ENCODE measurements around the gene PITRM1. TPM values are rescaled to one million over a fixed set of nuclear protein-coding genes. Genes with fewer than 3 reads are reported as not detected.
"Not testable (repeated sequence)": the region's sequence is repeated elsewhere in the genome, so short reads cannot be mapped to it uniquely, and the experiment has no call there.

The PITRM1 gene
- total RNA-seq, 1 experiment from 2014 or later = 41.7 TPM

- no peak for DNase-seq (ENCODE audit: low read depth, low spot score)
- in situ Hi-C loops (cut with HindIII; ENCODE audit: low pct_unique_long_range_greater_than_20kb, low sequenced_read_pairs) = no loop called here
Measured at GRCh38 chr10:3117486-3117885, 55.1 kb downstream of the PITRM1 start.

DNA sequence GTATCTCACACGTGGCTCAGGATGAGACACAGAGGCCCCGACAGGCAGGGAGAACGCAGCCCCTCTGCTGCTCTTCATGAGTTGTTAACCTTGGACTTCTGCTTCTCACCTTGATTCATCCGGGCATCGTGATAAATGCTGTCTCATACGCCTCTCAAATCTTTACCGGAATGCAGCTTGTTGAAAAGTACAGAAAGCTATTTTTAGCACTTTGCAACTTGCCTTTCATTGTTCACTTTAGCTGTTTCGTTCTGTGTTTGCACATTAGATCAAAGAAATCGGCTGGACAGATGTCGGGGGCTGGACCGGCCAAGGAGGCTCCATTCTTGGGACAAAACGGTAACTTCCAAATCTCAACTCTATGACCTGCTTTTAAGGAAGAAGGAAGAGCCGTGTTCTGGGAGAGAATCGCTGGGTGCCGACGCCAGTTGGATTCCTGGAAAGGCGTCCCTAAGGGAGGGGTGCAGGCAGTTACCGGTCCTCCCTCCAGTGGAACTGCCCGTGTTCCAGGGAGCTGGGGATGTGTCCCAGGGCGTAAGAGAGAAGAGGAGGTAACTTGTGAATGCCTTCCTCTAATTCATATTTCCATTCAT lies 56.0 kb downstream of the PITRM1 start:
- in situ Hi-C loops (cut with HindIII; ENCODE audit: low pct_unique_long_range_greater_than_20kb, low sequenced_read_pairs) = no loop called here
- DNase-seq (ENCODE audit: low read depth, low spot score) = no peak

DNA sequence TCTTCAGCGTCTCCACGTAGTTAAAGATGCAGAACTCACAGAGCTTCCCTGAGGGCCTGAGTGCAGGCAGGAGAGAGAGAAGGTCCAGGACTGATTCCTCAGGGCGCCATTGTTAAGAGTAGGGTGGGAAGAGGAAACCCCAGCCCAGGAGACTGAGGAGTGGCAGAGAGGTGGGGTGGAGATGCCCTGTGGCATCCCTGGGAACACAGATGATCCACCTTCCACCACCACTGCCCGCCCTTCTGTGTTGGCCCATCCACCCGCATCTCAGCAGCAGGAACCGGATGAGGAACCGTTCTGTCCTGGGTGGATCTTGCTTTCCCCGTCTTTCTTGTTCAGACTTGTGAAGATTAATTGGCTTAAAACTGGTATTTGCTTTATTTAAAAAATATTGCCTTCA lies 56.9 kb downstream of the PITRM1 start:
- no peak for DNase-seq (ENCODE audit: low read depth, low spot score)
- in situ Hi-C loops (cut with HindIII; ENCODE audit: low pct_unique_long_range_greater_than_20kb, low sequenced_read_pairs) = no loop called here

DNA sequence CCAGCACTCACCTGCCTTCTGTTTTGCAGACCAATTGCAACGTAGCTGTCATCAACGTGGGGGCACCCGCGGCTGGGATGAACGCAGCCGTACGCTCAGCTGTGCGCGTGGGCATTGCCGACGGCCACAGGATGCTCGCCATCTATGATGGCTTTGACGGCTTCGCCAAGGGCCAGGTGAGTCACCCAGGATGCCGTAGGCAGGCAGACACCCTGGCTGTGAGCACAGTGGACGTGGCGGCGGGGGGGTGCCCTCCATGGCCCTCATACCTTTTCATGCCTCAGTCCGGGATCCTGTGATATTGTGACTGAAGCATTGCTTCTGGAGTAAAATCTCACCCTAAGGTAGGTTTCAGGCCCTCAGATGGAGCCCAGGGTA lies 59.2 kb downstream of the PITRM1 start:
- DNase-seq (ENCODE audit: low read depth, low spot score) = no peak
- in situ Hi-C loops (cut with HindIII; ENCODE audit: low pct_unique_long_range_greater_than_20kb, low sequenced_read_pairs) = no loop called here

- in situ Hi-C loops (cut with HindIII; ENCODE audit: low pct_unique_long_range_greater_than_20kb, low sequenced_read_pairs) = no loop called here
- DNase-seq (ENCODE audit: low read depth, low spot score) = no peak
Measured at GRCh38 chr10:3111621-3112163, 60.9 kb downstream of the PITRM1 start.

DNA sequence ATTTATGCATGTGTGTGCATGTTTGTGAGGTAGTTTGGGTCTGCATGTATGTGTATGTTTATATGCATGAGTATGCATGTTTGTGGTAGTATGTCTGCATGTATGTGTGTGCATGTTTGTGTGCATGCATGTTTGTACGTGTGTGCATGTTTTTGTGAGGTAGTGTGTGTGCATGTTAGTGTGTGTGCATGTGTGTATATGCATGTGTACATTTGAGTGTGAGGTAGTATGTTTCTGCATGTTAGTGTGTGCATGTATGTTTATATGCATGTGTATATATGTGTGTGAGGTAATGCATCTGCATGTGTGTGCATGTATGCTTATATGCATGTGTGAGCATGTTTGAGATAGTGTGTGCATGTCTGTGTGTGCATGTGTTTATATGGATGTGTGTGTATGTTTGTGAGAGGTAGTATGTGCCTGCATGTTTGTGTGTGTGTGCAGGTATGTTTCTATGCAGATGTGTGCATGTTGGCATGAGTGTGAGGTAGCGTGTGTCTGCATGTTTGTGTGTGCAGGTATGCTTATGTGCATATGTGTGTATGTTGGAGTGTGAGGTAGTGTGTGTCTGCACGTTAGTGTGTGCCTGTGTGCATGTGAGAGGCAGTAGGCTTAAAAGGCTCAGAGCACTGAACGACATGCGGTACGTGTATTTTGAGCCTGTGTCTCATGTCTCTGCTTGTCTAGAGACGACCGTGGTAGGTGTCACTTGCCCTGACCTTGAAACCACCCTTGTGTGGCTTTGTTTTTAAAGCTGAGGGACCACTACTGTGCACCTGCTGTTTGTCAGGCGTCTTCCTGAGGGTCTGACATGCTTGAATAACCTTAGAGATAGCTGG lies 61.6 kb downstream of the PITRM1 start:
- DNase-seq (ENCODE audit: low read depth, low spot score) = no peak
- in situ Hi-C loops (cut with HindIII; ENCODE audit: low pct_unique_long_range_greater_than_20kb, low sequenced_read_pairs) = no loop called here

DNA sequence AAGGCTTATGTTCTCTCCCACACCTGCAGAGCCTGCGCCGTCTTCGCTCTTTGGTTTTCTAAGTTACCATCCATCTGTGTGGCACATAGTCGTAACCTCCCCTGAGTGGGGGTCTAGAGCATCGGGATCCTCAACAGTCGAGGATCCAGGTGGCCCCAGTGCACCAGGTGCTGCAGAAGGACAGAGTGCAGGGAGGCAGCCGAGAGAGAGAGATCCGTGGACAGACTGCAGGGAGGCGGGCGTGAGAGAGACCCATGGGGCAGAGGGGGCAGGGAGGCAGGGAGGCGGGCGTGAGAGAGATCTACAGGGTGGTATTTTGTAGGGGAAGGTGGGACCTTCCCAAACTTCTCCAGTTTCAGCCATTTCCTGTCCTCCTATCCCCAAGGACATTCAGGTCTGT lies 62.9 kb downstream of the PITRM1 start:
- DNase-seq (ENCODE audit: low read depth, low spot score) = no peak
- in situ Hi-C loops (cut with HindIII; ENCODE audit: low pct_unique_long_range_greater_than_20kb, low sequenced_read_pairs) = no loop called here

DNA sequence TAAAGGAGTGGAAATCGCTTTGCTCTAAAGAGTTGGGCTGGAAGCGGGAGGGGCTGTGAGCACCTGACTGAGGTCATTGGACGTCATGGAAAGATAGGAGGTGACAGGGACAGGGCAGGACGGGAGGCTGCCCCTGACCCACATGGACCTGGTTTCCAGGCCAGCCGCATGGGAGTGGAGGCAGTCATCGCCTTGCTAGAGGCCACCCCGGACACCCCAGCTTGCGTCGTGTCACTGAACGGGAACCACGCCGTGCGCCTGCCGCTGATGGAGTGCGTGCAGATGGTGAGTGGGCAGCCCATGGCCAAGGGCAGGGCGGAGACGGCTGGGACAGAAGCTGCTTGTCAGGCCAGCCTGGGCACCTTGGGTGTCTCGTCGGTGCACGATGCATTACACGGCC lies 63.4 kb downstream of the PITRM1 start:
- DNase-seq (ENCODE audit: low read depth, low spot score) = no peak
- in situ Hi-C loops (cut with HindIII; ENCODE audit: low pct_unique_long_range_greater_than_20kb, low sequenced_read_pairs) = no loop called here

- in situ Hi-C loops (cut with HindIII; ENCODE audit: low pct_unique_long_range_greater_than_20kb, low sequenced_read_pairs) = no loop called here
- no peak for DNase-seq (ENCODE audit: low read depth, low spot score)
Measured at GRCh38 chr10:3108575-3109105, 63.9 kb downstream of the PITRM1 start.

DNA sequence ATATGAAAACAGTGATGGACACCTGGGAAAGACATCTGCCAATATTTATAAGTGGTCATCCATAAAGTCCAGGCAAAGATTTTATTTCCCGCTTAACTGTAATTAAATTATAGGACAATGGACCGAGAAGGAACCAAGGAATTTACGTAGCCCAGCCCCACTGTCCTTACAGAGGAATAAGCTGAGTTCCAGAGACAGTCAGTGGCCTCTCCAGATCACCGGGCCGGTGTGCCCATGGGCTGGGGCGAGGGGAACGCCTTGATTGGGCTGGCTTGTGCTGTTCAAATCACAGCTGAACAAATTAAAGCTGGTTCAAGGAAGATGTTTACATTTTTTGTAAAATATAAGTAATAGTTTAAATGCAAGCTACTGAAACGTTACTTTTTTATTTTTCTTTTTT lies 64.5 kb downstream of the PITRM1 start:
- DNase-seq (ENCODE audit: low read depth, low spot score) = no peak
- in situ Hi-C loops (cut with HindIII; ENCODE audit: low pct_unique_long_range_greater_than_20kb, low sequenced_read_pairs) = no loop called here

- no peak for DNase-seq (ENCODE audit: low read depth, low spot score)
- in situ Hi-C loops (cut with HindIII; ENCODE audit: low pct_unique_long_range_greater_than_20kb, low sequenced_read_pairs) = no loop called here
Measured at GRCh38 chr10:3107426-3107961, 65.1 kb downstream of the PITRM1 start.

GRCh38 chr10:3106928-3107425 lies 65.6 kb downstream of the PITRM1 start:
- no peak for DNase-seq (ENCODE audit: low read depth, low spot score)
- in situ Hi-C loops (cut with HindIII; ENCODE audit: low pct_unique_long_range_greater_than_20kb, low sequenced_read_pairs) = no loop called here

- in situ Hi-C loops (cut with HindIII; ENCODE audit: low pct_unique_long_range_greater_than_20kb, low sequenced_read_pairs); DNase-seq (ENCODE audit: low read depth, low spot score): not testable (repeated sequence)
Measured at GRCh38 chr10:3106328-3106727, 66.3 kb downstream of the PITRM1 start.

GRCh38 chr10:3105905-3106304 lies 66.7 kb downstream of the PITRM1 start:
- in situ Hi-C loops (cut with HindIII; ENCODE audit: low pct_unique_long_range_greater_than_20kb, low sequenced_read_pairs) = no loop called here
- DNase-seq (ENCODE audit: low read depth, low spot score) = no peak

DNA sequence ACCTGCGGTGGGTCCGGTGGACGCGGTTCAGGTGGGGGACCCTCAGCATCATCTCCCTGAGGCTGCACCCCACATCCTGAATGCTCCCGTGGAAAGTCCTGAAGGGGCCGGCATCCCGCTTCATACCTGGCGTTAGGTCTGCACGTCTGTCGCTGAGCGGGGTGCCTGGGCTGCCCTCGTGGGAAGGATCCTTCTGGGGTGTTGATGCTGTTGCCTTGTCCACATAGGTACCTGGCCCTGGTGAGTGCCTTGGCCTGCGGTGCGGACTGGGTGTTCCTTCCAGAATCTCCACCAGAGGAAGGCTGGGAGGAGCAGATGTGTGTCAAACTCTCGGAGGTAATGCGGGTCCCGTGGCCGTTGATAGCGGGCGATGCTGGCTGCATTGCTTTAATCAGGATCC lies 67.4 kb downstream of the PITRM1 start:
- in situ Hi-C loops (cut with HindIII; ENCODE audit: low pct_unique_long_range_greater_than_20kb, low sequenced_read_pairs) = no loop called here
- DNase-seq (ENCODE audit: low read depth, low spot score) = no peak

GRCh38 chr10:3104251-3104918 lies 68.2 kb downstream of the PITRM1 start:
- in situ Hi-C loops (cut with HindIII; ENCODE audit: low pct_unique_long_range_greater_than_20kb, low sequenced_read_pairs) = no loop called here

DNA sequence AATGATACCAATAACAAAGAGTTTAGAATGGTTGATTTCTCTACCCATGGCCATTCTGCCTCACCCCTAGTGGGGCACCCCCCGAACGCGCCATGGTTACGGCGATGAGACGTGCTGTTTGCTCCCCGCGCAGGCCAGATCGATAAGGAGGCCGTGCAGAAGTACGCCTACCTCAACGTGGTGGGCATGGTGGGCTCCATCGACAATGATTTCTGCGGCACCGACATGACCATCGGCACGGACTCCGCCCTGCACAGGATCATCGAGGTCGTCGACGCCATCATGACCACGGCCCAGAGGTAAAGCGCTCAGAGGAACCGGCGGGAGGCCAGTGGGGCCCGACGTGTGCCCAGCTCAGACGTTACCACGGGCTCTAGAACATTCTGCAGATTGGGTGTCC lies 68.9 kb downstream of the PITRM1 start:
- in situ Hi-C loops (cut with HindIII; ENCODE audit: low pct_unique_long_range_greater_than_20kb, low sequenced_read_pairs) = no loop called here

More at GRCh38 chr10:3104251-3104918, 68.2 kb downstream of the PITRM1 start:
- DNase-seq (ENCODE audit: low read depth, low spot score) = no peak

More for the DNA sequence above, 68.9 kb downstream of the PITRM1 start:
- no peak for DNase-seq (ENCODE audit: low read depth, low spot score)

Measured in SK-MEL-5 (cell line).